HL-60 (cell line): Measurements from ENCODE around the gene MFAP1.
"Not testable (repeated sequence)": the region's sequence is repeated elsewhere in the genome, so short reads cannot be mapped to it uniquely, and the experiment has no call there.

Experiments used
- DNase-seq, 2 experiments: peaks; one replicate each; pipeline ENCODE4 v3.0.0-alpha.2; 2010 to 2020; ENCODE audit warnings: low read depth in 1 of 2, low spot score in 1 of 2
- H3K27ac ChIP-seq: fragments of 250-450 bp; sonication (Bioruptor Pico); replicated peaks from 2 replicates; pipeline ENCODE4 v1.5.1; 2020; ENCODE audit warnings: mild to moderate bottlenecking, moderate library complexity
- H3K27me3 ChIP-seq: fragments of 250-450 bp; sonication (Bioruptor Pico); 2 replicates; pipeline ENCODE4 v1.5.1; 2021; ENCODE audit warnings: mild to moderate bottlenecking, moderate library complexity; ENCODE audit not compliant: insufficient read depth, poor library complexity, severe bottlenecking
- H3K4me3 ChIP-seq: replicated peaks from 2 replicates; pipeline ENCODE4 v1.5.1; 2011; ENCODE audit warnings: mild to moderate bottlenecking, control low read depth, low read length; ENCODE audit not compliant: insufficient read depth
- GABPA ChIP-seq: IDR thresholded peaks from 2 replicates; pipeline ENCODE4 v1.6.1; 2012; ENCODE audit warnings: low read depth
- POLR2AphosphoS5 ChIP-seq: IDR thresholded peaks from 2 replicates; pipeline ENCODE4 v1.6.1; 2012; ENCODE audit warnings: low read depth
- SPI1 ChIP-seq: IDR thresholded peaks from 2 replicates; pipeline ENCODE4 v1.6.1; 2012; ENCODE audit warnings: low read depth, mild to moderate bottlenecking, borderline replicate concordance
- TF ChIP-seq, protein P1 (sequence below): IDR thresholded peaks from one replicate; pipeline ENCODE4 v1.5.1; 2011; ENCODE audit warnings: low read length, control low read depth, inconsistent platforms; ENCODE audit not compliant: insufficient read depth
- TF ChIP-seq, protein P2 (sequence below): IDR thresholded peaks from 2 replicates; pipeline ENCODE4 v1.6.1; 2012; ENCODE audit warnings: low read depth; ENCODE audit not compliant: insufficient replicate concordance

MFAP1 gene

DNA sequence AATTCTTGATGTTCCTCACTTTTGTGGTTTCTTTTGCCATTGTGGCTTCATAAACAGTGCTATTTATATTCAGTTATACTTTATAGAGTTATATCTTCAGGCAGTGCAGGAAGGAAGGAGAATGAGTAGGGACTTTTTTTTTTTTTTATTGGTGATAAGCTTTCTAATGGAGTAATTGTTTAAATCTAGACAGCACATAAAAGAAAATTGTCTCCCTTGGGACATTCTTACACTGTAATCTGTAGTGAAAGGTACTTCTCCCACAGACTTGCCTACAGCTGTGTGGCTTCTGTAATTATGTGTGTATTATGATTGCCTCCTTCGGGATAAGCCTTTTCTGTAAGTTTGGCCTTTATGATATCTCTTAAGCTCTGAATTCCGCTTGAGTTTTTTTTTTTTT is 43.9 kb upstream of the MFAP1 start:
- no peaks in the 10 kb centered on the region for H3K27me3 ChIP-seq
- no peak overlapping the region for H3K4me3 ChIP-seq
- TF ChIP-seq POLR2AphosphoS5 (no peak), GABPA (no peak), SPI1 (no peak)
- TF ChIP-seq, protein P1, sequence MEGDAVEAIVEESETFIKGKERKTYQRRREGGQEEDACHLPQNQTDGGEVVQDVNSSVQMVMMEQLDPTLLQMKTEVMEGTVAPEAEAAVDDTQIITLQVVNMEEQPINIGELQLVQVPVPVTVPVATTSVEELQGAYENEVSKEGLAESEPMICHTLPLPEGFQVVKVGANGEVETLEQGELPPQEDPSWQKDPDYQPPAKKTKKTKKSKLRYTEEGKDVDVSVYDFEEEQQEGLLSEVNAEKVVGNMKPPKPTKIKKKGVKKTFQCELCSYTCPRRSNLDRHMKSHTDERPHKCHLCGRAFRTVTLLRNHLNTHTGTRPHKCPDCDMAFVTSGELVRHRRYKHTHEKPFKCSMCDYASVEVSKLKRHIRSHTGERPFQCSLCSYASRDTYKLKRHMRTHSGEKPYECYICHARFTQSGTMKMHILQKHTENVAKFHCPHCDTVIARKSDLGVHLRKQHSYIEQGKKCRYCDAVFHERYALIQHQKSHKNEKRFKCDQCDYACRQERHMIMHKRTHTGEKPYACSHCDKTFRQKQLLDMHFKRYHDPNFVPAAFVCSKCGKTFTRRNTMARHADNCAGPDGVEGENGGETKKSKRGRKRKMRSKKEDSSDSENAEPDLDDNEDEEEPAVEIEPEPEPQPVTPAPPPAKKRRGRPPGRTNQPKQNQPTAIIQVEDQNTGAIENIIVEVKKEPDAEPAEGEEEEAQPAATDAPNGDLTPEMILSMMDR = no peak
- TF ChIP-seq, protein P2, sequence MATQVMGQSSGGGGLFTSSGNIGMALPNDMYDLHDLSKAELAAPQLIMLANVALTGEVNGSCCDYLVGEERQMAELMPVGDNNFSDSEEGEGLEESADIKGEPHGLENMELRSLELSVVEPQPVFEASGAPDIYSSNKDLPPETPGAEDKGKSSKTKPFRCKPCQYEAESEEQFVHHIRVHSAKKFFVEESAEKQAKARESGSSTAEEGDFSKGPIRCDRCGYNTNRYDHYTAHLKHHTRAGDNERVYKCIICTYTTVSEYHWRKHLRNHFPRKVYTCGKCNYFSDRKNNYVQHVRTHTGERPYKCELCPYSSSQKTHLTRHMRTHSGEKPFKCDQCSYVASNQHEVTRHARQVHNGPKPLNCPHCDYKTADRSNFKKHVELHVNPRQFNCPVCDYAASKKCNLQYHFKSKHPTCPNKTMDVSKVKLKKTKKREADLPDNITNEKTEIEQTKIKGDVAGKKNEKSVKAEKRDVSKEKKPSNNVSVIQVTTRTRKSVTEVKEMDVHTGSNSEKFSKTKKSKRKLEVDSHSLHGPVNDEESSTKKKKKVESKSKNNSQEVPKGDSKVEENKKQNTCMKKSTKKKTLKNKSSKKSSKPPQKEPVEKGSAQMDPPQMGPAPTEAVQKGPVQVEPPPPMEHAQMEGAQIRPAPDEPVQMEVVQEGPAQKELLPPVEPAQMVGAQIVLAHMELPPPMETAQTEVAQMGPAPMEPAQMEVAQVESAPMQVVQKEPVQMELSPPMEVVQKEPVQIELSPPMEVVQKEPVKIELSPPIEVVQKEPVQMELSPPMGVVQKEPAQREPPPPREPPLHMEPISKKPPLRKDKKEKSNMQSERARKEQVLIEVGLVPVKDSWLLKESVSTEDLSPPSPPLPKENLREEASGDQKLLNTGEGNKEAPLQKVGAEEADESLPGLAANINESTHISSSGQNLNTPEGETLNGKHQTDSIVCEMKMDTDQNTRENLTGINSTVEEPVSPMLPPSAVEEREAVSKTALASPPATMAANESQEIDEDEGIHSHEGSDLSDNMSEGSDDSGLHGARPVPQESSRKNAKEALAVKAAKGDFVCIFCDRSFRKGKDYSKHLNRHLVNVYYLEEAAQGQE = no peak
- no peak for DNase-seq
- H3K27ac ChIP-seq = no peak overlapping the region

DNA sequence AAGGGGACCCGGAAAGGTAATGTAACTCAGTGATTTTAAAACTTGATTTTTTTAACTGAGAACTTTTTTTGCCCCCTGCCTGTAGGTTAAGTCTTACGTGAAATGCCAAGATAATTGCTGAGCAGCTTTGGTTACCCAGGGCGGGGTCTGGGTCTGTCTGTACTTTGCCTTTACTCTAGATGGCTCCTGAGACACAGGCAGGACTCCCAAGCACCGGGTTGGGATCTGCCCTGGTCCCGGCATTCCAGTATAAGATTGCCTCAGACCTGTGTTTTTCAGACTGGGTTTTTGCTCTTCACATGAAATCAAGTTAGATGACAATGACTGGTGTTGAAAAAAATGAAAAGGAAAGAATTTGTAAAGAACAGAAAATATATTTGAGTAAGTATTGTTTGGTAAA is 42.6 kb upstream of the MFAP1 start:
- TF ChIP-seq GABPA (no peak), POLR2AphosphoS5 (no peak)
- TF ChIP-seq, protein P1 = no peak
- TF ChIP-seq, protein P2 = no peak
- DNase-seq = no peak
- Histone ChIP-seq H3K4me3 (no peak overlapping the region), H3K27ac (no peak overlapping the region), H3K27me3 (no peaks in the 10 kb centered on the region)

DNA sequence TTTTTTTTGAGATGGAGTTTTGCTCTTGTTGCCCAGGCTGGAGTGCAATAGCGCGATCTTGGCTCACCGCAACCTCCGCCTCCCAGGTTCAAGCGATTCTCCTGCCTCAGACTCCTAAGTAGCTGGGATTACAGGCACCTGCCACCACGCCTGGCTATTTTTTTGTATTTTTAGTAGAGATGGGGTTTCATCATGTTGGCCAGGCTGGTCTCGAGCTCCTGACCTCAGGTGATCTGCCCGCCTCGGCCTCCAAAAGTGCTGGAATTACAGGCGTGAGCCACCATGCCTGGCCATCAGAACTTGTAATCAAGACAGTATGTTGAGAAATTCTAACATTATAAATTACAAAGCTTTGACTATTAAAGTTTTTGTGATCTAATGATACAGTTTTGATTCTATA is 42.1 kb upstream of the MFAP1 start:
- H3K4me3 ChIP-seq, H3K27me3 ChIP-seq, H3K27ac ChIP-seq, DNase-seq: not testable (repeated sequence)

DNA sequence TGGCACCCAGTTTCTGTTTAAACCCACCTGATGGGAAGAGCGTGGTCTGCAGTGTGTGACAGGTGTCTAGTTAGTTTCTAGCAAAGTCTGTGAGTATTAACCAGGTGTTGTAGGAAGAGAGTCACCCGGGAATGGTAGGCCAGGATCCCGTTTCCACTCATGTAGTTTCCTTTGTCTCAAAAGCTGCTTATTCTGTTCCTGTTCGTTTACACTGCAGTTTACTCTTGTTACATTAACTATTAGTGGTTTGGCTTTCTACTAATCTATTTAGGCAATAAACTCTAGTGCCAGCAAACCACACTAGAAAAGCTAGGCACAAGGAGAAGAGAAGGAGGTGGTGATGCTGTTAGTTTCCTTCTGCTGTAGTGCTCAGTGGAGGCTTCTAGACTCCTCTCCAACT is 35.1 kb upstream of the MFAP1 start:
- TF ChIP-seq, protein P2 = no peak
- TF ChIP-seq SPI1 = no peak
- TF ChIP-seq POLR2AphosphoS5 = no peak
- no peak overlapping the region for H3K27ac ChIP-seq
- H3K27me3 ChIP-seq = no peaks in the 10 kb centered on the region
- H3K4me3 ChIP-seq = no peak overlapping the region
- DNase-seq = no peak
